A549 treated with CpdA at 1 μM for 4 hours (cell line): ENCODE measurements around the gene CDKN1A. TPM values are rescaled to one million over a fixed set of nuclear protein-coding genes. Genes with fewer than 3 reads are reported as not detected.

Experiments used
- total RNA-seq: library from RNA; stranded (reverse); fragments of 200-300 nt; extraction: Qiagen RNA extraction; gene quantifications from 5 replicates; pipeline ENCODE4 v1.2.3, GENCODE V29; 2022; ENCODE audit warnings: low read depth

The CDKN1A gene
- total RNA-seq: 169 to 245 TPM (median 203 TPM) in 5 replicates

GRCh38 chr6:36678488-36679042, at the start of gene CDKN1A:
CDKN1A (plus strand) TSS chr6:36678714; CDS start chr6:36684102, 5,388 bp downstream.

GRCh38 chr6:36697481-36697903, 19.0 kb downstream of the CDKN1A start, which contains the start of gene RAB44:
RAB44 (plus strand) TSS chr6:36697826; CDS start chr6:36704236, 6,410 bp downstream.

Other genes with a start within 250 kb of the CDKN1A start
- not detected in 5 replicates for gene PXT1, start 235.9 kb upstream of the CDKN1A start, total RNA-seq
- 17.9 to 24.9 TPM (median 20.3 TPM) in 5 replicates for gene KCTD20, start 235.7 kb upstream of the CDKN1A start, total RNA-seq
- gene STK38, start 131.2 kb upstream of the CDKN1A start, total RNA-seq: 19.3 to 21.4 TPM (median 20.1 TPM) in 5 replicates
- gene SRSF3, start 84.4 kb upstream of the CDKN1A start, total RNA-seq: 482 to 699 TPM (median 516 TPM) in 5 replicates
- gene RAB44, start 19.1 kb downstream of the CDKN1A start, total RNA-seq: 0.03 to 0.06 TPM (median 0.05 TPM) in 3 of 5 replicates, not detected in the others
- 0.08 to 0.22 TPM (median 0.12 TPM) in 4 of 5 replicates, not detected in the other for gene CPNE5, start 160.7 kb downstream of the CDKN1A start, total RNA-seq
- gene PPIL1, start 196.1 kb downstream of the CDKN1A start, total RNA-seq: 44.2 to 47.9 TPM (median 46.6 TPM) in 5 replicates
- gene C6orf89, start 207.2 kb downstream of the CDKN1A start, total RNA-seq: 15.5 to 19.3 TPM (median 17.5 TPM) in 5 replicates